HG03342 (cell line): ENCODE results near the gene MARCHF4.

Source experiments
- ATAC-seq: cut with Tn5 transposase; IDR thresholded peaks from one replicate; pipeline ENCODE4 v1.9.1; 2021; ENCODE audit warnings: mild to moderate bottlenecking, moderate library complexity; ENCODE audit not compliant: unreplicated experiment

Gene MARCHF4

GRCh38 chr2:216351172-216351925 is 20.9 kb downstream of the MARCHF4 start:
- ATAC-seq = no peak

GRCh38 chr2:216350214-216350791 is 22.0 kb downstream of the MARCHF4 start:
- ATAC-seq = no peak

GRCh38 chr2:216349366-216349765 is 22.9 kb downstream of the MARCHF4 start:
- no peak for ATAC-seq

DNA sequence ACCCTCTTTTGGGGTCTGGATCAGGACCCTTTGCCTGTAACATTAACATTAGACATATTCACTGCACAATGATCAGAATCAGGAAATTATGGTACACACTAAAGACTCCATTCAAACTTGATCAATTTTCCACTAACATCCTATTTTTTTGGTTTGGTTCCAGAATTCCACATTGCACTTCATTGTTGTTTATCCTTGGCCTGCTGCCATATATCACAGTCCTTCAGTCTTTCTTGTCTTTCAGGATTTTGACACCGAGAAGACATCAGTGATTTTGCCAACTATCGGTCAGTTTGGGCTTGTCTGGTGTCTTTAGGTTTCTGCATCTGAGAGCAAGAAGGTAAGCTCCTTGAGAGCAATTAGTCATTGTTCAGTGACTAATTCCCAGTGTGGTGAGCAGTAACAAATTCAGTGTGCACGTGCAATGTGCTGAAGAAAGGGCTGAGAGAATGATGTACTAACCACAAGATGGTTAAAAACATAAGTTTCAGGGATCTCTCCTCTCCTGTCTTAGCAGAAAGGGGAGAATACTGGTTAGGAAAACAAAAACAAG is 23.5 kb downstream of the MARCHF4 start:
- ATAC-seq = no peak

GRCh38 chr2:216346781-216347180 is 25.5 kb downstream of the MARCHF4 start:
- no peak for ATAC-seq

DNA sequence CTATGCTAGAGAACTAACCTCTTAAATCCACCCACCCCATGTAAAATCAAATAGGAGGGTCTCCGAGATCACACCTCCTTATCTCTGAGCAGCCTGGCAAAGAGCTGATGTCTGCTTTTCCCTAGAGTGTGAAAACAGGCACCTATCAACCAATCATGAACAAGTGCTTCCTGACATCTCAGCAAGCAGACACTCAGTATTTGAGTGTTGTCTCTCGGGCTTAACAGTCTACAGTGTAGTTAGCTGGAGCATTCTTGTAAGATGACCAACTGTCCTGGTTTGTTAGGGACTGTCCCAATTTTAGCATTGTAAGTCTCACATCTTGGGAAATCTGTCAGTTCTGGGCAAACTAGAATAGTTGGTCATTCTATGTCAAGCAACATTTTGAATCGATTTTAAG is 26.4 kb downstream of the MARCHF4 start:
- no peak for ATAC-seq

DNA sequence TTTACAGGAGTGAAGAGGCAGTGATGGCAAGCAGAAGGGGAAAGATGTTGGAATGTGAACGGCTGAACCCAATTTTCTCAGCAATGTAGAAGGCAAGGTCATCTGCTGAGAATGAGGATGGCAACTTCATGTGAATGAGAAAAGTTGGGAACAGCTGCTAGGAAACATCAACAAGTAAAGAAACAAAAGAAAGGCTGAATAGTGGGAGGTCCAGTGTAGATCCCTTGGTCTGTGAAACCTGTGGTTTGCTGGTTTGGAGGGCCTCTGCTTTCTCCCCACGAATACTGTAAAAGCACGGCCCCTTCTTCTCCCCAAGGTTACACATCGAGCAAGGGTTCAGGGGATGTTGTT is 27.4 kb downstream of the MARCHF4 start:
- ATAC-seq = no peak

DNA sequence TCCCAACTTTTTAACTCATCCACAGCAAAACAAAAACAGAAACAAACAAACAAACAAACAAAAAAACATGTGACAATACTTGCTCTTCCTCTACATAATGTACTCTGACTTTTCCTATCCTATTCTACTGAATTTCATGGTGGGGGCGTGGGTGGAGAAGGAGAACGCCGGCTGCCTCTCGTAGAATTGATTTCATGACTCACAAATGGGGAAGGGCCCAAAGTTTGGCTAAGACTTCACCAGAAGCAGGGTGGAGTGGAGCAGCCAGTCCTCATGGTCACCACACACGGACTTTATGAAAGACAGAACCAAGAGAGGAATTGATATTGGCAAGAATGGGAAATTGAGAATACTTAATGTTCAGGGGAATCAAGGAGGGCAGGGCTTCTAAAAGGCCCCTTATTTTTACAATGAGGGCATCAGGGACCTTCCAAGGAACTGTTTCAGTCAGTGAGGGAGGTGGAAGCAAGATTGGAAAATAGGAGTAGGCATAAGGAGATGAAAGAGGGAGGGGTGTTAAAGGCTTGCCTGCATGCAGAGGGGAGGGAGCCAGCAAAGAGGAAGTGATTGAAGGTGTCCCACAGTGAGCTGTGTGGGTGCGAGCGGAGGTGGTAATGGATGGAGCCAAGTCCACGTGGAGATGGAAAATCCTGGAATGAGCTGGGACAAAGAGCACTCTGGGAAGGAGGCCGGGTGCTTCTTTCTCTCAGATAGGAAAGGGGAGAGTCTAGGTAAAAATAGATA is 27.9 kb downstream of the MARCHF4 start:
- no peak for ATAC-seq

DNA sequence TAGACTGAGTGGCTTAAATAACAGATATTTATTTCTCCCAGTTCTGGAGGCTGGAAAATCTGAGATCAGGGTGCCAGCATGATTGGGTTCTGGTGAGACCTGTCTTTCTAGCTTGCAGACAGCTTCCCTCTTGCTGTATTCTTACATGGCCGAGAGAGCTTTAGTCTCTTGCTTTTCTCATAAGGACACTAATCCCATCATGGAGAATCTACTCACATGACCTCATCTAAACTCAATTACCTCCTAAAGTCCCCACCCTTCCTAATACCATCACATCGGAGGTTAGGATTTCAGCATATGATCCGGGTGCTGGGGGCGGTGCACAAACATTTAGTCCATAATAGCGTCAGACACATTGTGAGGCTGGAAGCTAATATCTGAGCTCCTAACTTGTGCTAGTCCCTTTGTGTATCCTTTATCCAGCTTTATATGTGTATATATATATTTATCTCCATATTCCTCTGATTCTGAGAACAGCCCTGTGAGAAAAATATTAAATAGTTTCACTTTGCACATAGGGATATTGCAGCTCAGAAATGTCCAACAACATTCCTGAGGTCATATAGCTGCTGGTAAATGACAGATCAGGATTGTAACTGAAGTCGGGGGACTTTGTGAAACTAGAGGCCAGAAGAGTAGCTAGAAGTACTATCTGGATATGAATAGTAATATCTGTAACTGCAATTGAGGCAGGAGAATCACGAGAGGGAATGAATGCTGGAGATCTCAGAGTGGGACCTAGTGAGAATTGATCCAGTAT is 28.9 kb downstream of the MARCHF4 start:
- ATAC-seq = no peak

DNA sequence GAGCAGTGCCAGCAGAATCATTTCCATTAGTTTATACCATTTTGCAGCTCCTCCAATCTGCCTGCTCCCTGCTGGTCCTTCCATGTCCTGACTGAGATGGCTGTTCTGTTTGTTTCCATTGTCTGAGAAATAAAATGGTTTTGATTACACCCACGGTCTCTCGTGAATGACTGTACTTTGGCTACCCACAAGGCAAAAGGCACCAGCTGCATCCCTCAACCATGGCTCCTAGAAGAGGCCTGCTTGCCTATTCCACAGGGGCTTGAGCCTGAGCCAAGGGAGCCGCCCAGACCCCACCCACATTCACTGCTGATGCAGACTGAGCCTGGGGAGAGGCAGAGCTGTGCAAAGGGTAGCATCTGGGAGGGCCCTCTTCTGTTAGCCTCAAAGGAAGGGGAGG is 31.2 kb downstream of the MARCHF4 start:
- no peak for ATAC-seq

- ATAC-seq = no peak
Observed at GRCh38 chr2:216340280-216340631, 32.0 kb downstream of the MARCHF4 start.

- no peak for ATAC-seq
Observed at GRCh38 chr2:216339456-216340279, 32.6 kb downstream of the MARCHF4 start.

- no peak for ATAC-seq
Observed at GRCh38 chr2:216335252-216335651, 37.0 kb downstream of the MARCHF4 start.

- no peak for ATAC-seq
Observed at GRCh38 chr2:216328347-216328746, 43.9 kb downstream of the MARCHF4 start.

DNA sequence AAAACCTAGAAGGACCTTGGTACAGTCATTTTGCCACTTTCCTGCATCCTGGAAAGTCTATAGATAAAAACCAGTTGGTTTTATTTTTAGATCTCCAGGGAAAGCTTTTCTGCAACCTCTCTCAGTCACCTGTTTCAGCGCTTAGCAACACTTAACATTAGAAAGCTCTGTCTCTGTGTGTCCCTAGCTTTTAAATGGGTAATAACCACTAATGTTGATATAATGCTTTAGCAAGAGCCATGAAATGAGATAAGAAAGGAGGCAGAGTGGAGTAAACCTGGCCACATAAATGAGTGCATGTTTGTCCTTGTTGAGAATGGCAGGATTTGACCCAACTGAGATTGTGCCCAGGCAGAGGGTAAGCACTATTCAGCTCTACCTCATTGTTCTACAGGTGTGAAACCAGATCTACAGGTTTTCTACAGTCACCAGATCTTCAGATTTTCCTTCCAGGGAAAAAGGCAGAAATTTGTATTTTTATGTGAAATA is 44.8 kb downstream of the MARCHF4 start:
- ATAC-seq = no peak
